Measurements from ENCODE around the gene TMED1. TPM values are rescaled to one million over a fixed set of nuclear protein-coding genes. Genes with fewer than 3 reads are reported as not detected.

TMED1 gene
- total and polyA plus RNA-seq, 2 of the 13 experiments (the other 11 are each of a cell fraction or from before 2014, with no cell fraction given): 48.3 to 51.8 TPM

DNA sequence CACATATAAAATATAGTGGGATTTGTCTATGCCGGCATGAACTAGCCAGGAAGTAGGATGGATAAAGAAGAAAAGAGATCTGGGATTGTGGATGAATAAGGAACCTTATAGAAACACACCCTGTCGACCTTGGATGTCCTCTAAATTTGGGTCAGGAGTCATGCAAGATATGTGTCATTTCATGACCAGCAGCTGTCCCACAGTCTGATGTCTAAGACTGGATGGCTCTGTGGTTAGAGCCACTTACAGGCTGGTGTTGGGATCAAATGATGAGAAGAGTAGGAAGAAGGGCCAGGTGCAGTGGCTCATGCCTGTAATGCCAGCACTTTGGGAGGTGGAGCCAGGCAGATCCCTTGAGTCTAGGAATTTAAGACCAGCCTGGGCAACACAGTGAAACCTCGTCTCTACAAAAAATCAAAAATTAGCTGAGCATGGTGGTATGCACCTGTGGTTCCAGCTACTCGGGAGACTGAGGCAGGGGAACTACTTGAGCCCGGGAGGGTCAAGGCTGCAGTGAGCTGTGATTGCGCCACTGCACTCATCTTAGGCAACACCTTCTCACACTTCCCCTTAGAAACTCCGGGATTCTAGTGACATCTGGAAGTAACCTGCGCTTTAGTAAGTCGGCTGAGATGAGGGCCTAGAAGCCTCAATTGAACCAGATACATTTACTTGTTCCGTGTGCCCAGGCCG lies 30.8 kb downstream of the TMED1 start:
- no peak for ATAC-seq
- no peak overlapping the region for H3K4me2 ChIP-seq (ENCODE audit: low read depth, low read length)
- no peak overlapping the region for H2AFZ ChIP-seq (ENCODE audit: low read length)
- intact Hi-C loops (cut with micrococcal nuclease; ENCODE audit: unreplicated experiment): no loop called here
- H3K4me3 ChIP-seq (replicated peaks in 1 of 3; ENCODE audit: insufficient read depth in 1 of 3, low read depth in 2 of 3, low read length in 3 of 3): no peak overlapping the region
- no peak overlapping the region for H3K27ac ChIP-seq (ENCODE audit: extremely low read length, insufficient read depth, low read length)
- no peaks in the 10 kb centered on the region for H3K4me1 ChIP-seq (ENCODE audit: insufficient read depth, low read length)
- no peak for FAIRE-seq
- ChIA-PET CTCF (ENCODE audit: low intra/inter-chr PET ratio, low total read pairs) (no interaction called here), POLR2A (no interaction called here)
- H4K20me1 ChIP-seq (ENCODE audit: insufficient read depth, low read length): no peaks in the 10 kb centered on the region
- H3K9me3 ChIP-seq (ENCODE audit: low read length): no peaks in the 10 kb centered on the region
- peaks cover 22 to 64% of the 10 kb centered on the region in 2 experiments; a peak in 4 of 5 replicates for H3K36me3 ChIP-seq (replicated peaks in 1 of 2; ENCODE audit: control insufficient read depth in 1 of 2, insufficient read depth in 2 of 2, low read length in 2 of 2)
- H3K27me3 ChIP-seq (ENCODE audit: control insufficient read depth in 1 of 2, insufficient read depth in 2 of 2, low read length in 2 of 2): no peaks in the 10 kb centered on the region
- no peak overlapping the region for H3K9ac ChIP-seq (ENCODE audit: insufficient read depth, low read depth, low read length)
- no peaks in the 10 kb centered on the region for H3K79me2 ChIP-seq (ENCODE audit: insufficient read depth, low read length)
- no TSS peak for BruUV-seq (replicated peaks)
- DNase-seq (ENCODE audit: low spot score): no peak
- in situ Hi-C loops (cut with HindIII; ENCODE audit: extremely low pct_ligation_motif_present, low pct_unique_long_range_greater_than_20kb): no loop called here
- WGBS (ENCODE audit: low lambda C conversion rate): 94% methylated on average over 11 of the region's 11 CpGs
- TF ChIP-seq TAF15 (IDR thresholded peaks at IDR 0.05; ENCODE audit: low read depth, low read length, poor library complexity, severe bottlenecking) (no peak), SRSF9 (IDR thresholded peaks at IDR 0.05; ENCODE audit: borderline replicate concordance, insufficient read depth, low read depth, low read length, poor library complexity, severe bottlenecking) (no peak), SETDB1 (CRISPR knock-in tag; IDR thresholded peaks at IDR 0.05; ENCODE audit: borderline replicate concordance) (no peak), ZBTB3 (CRISPR knock-in tag; IDR thresholded peaks at IDR 0.05; ENCODE audit: borderline replicate concordance, low read depth) (no peak), GTF2F1 (IDR thresholded peaks at IDR 0.05; ENCODE audit: low read length) (no peak), GATA4 (IDR thresholded peaks at IDR 0.05; ENCODE audit: borderline replicate concordance, low read depth) (no peak), ZMYM2 (CRISPR knock-in tag; IDR thresholded peaks at IDR 0.05) (no peak), YY1 (IDR thresholded peaks at IDR 0.05; ENCODE audit: insufficient read depth, insufficient replicate concordance, low read depth, low read length) (no peak), HNRNPH1 (optimal IDR thresholded peaks at IDR 0.05; ENCODE audit: low read depth, low read length) (no peak), HIVEP1 (CRISPR knock-in tag; IDR thresholded peaks at IDR 0.05) (no peak), NFE2L1 (CRISPR knock-in tag; IDR thresholded peaks at IDR 0.05; ENCODE audit: borderline replicate concordance) (no peak), TRIM24 (CRISPR knock-in tag; IDR thresholded peaks at IDR 0.05) (no peak), BORCS8-MEF2B (CRISPR knock-in tag; IDR thresholded peaks at IDR 0.05) (no peak), PRDM15 (CRISPR knock-in tag; IDR thresholded peaks at IDR 0.05) (no peak), MTA1 (CRISPR knock-in tag; IDR thresholded peaks at IDR 0.05; ENCODE audit: borderline replicate concordance) (no peak), RXRA (CRISPR knock-in tag; IDR thresholded peaks at IDR 0.05) (no peak), ELF1 (CRISPR knock-in tag; IDR thresholded peaks at IDR 0.05) (no peak)
- TF ChIP-seq, protein P1, sequence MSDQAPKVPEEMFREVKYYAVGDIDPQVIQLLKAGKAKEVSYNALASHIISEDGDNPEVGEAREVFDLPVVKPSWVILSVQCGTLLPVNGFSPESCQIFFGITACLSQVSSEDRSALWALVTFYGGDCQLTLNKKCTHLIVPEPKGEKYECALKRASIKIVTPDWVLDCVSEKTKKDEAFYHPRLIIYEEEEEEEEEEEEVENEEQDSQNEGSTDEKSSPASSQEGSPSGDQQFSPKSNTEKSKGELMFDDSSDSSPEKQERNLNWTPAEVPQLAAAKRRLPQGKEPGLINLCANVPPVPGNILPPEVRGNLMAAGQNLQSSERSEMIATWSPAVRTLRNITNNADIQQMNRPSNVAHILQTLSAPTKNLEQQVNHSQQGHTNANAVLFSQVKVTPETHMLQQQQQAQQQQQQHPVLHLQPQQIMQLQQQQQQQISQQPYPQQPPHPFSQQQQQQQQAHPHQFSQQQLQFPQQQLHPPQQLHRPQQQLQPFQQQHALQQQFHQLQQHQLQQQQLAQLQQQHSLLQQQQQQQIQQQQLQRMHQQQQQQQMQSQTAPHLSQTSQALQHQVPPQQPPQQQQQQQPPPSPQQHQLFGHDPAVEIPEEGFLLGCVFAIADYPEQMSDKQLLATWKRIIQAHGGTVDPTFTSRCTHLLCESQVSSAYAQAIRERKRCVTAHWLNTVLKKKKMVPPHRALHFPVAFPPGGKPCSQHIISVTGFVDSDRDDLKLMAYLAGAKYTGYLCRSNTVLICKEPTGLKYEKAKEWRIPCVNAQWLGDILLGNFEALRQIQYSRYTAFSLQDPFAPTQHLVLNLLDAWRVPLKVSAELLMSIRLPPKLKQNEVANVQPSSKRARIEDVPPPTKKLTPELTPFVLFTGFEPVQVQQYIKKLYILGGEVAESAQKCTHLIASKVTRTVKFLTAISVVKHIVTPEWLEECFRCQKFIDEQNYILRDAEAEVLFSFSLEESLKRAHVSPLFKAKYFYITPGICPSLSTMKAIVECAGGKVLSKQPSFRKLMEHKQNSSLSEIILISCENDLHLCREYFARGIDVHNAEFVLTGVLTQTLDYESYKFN (CRISPR knock-in tag; conservative IDR thresholded peaks at IDR 0.05): no peak
